Kasumi-1 (cell line): ENCODE results near the gene SNX11.
"Not testable (repeated sequence)": the region's sequence is repeated elsewhere in the genome, so short reads cannot be mapped to it uniquely, and the experiment has no call there.

Experiments
- DNase-seq, 2 experiments: peaks; one replicate each; lab custom pipeline; 2025; lab: John Stamatoyannopoulos, UW

The SNX11 gene

GRCh38 chr17:48107137-48108055, at the start of gene SNX11:
TSS of gene SNX11 (plus strand) at chr17:48107766. CDS start at chr17:48112044, 4,278 bp downstream.
- DNase-seq, result peak; percentile 94

GRCh38 chr17:48058393-48059124, 49.0 kb upstream of the SNX11 start:
- no peak for DNase-seq

DNA sequence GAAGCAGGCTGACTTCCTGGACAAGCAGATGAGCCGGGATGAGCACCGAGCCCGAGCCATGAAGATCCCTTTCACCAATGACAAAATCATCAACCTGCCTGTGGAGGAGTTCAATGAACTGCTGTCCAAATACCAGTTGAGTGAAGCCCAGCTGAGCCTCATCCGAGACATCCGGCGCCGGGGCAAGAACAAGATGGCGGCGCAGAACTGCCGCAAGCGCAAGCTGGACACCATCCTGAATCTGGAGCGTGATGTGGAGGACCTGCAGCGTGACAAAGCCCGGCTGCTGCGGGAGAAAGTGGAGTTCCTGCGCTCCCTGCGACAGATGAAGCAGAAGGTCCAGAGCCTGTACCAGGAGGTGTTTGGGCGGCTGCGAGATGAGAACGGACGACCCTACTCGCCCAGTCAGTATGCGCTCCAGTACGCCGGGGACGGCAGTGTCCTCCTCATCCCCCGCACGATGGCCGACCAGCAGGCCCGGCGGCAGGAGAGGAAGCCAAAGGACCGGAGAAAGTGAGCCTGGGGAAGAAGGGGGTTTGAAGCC, 48.4 kb upstream of the SNX11 start:
- DNase-seq, result no peak

DNA sequence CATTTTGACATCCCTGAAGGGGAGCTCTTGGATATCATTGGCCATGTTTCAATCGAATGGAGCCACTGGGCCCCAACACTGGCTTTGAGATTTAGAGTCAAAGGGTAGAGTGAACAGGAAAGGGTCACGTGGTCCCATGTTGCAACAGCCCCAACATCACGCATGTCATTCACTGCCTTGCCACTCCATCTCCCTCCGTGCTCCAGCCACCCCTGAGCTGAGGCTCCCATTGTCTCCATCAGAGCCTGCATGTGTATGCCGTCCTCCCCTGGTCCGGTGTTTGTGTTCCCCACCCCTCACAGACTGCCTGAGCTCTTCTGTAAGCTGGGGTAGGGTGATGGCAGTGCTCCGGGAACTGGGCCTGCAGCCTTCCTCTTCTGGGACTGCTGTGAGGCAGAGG, 47.3 kb upstream of the SNX11 start:
- DNase-seq, result no peak

DNA sequence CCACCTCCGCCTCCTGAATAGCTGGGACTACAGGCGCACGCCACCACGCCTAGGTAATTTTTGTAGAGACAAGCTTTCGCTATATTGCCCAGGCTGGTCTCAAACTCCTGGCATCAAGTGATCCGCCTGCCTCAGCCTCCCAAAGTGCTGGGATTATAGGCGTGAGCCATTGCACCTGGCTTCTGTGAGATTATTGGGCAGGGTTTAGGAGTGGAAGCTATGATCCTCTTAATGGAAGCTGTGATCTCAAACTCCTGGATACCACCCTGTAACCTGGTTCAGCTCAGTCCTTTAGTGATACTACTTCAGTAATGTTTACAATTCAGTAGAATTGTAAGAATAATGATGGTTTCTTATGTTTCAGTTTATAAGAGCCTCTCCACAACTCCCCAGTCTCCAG, 45.3 kb upstream of the SNX11 start:
- no peak for DNase-seq

GRCh38 chr17:48064638-48065037, 42.9 kb upstream of the SNX11 start:
- DNase-seq, result no peak

- DNase-seq, result no peak
Observed at GRCh38 chr17:48066192-48066591, 41.4 kb upstream of the SNX11 start.

GRCh38 chr17:48066656-48067055, 40.9 kb upstream of the SNX11 start:
- DNase-seq, result no peak

DNA sequence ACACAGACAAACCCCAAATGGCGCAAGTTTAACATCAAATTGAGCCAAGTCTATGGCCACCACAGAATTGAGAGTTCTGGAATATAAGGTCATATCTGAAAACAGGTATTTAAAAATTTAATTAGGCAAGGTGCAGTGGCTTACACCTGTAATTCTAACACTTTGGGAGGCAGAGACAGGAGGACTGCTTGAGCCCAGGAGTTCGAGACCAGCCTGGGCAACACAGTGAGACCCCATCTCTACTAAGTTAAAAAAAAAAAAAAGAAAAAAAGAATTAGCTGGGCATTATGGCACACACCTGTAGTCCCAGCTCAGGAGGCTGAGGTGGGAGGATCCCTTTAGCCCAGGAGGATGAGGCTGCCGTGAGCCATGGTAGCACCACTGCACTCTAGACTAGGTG, 40.3 kb upstream of the SNX11 start:
- no peak for DNase-seq

DNA sequence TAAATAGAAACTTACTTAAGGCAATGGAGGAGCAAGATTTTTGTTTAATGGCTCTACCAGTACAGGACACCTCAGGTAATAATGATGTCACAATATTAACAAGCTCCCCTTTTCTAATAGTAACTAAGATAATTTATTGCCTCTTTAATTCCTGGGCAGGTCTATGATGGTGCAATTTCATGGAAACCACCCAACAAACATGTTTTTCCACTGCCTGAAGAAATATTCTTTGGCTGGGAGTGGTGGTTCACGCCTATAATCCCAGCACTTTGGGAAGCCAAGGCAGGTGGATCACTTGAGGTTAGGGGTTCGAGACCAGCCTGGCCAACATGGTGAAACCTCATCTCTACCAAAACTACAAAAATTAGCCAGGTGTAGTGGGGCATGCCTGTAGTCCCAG, 39.8 kb upstream of the SNX11 start:
- DNase-seq, result not testable (repeated sequence)

- DNase-seq, result peak; percentile 61 to 74
Observed at GRCh38 chr17:48068491-48068961, 39.0 kb upstream of the SNX11 start.

- no peak for DNase-seq
Observed at GRCh38 chr17:48070195-48070594, 37.4 kb upstream of the SNX11 start.

DNA sequence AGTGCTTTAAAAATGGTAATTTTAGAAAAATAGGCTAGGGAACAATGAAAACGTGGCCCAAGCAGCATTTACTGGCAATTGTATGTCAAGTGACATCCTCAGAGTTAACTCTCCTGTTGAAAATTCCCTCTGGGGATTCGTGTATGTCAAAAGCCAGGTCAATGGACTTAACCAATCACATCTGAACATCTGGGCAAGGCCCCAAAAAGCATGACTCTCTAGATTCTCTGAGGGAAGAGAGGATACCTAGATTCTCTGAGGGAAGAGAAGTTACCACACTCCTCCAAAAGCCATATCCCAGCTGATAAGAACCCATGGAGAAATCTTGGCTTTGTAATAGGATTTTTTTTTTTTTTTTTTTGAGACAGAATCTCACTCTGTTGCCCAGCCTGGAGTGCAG, 35.9 kb upstream of the SNX11 start:
- no peak for DNase-seq

DNA sequence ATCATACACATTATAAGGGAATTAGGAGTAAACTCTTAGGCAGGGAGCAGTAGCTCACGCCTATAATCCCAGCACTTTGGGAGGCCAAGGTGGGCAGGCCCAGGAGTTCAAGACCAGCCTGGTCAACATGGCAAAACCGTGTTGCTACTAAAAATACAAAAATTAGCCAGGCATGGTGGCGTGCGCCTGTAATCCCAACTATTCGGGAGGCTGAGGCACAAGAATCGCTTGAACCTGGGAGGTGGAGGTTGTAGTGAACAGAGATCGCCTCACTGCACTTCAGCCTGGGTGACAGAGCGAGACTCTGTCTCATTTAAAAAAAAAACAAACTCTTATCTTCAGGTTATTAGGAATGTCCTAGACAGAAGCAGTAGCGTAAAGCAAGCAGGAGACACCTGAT, 34.8 kb upstream of the SNX11 start:
- DNase-seq, result not testable (repeated sequence)

GRCh38 chr17:48073566-48074094, 33.9 kb upstream of the SNX11 start:
- not testable (repeated sequence) for DNase-seq

DNA sequence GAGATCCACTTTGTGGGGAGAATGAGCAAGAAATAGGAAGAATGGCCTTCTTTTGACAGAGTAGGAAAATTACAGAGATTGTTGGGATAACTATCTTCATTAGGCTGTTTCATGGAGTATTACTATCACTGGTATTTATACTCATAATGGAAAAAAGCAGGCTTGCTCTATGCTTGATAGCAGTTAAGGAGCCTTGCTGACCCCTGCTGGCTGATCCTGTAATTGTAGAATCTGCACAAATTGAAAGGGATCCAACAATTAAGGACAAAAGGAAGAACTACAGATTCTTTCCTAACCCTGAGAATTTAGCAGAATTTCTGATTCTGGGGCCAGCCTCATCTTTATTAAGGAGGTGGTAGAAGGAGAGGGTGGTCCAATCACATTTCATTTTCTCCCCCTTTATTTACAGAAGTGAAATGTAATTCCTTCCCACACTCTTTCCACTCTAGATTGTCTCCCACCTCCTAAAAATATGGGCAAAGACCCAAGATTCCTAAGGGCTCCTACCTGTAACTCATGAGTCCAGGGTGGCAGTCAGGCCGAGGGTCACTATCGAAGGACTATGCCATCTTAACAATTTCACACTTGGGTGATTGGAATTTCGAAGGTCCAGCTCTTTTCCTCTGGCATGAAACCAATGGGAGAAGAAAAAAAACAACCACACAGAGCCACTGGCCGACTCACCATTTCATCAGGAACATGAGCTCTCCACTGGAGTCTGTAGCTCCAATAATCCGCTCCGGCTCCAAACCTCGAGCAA, 33.1 kb upstream of the SNX11 start:
- DNase-seq, result peak; percentile 77 to 88

- not testable (repeated sequence) for DNase-seq
Observed at GRCh38 chr17:48077152-48077551, 30.4 kb upstream of the SNX11 start.

DNA sequence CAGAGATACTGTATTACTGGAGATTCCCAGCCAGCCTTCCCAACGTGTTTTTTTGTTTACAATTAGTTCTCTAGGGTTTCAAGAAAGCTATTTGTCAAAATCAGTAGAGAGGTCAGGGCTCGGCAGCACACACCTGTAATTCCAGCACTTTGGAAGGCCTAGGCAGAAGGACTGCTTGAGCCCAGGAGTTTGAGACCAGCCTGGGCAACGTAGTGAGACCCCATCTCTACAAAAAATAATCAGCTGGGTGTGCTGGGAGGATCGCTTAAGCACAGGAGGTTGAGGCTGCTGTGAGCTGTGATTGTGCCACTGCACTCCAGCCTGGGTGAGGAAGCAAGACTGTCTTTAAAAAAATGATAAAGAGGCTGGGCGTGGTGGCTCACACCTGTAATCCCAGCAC, 25.7 kb upstream of the SNX11 start:
- no peak for DNase-seq

- DNase-seq, result no peak
Observed at GRCh38 chr17:48084932-48085331, 22.6 kb upstream of the SNX11 start.

GRCh38 chr17:48093341-48094045, 14.1 kb upstream of the SNX11 start:
- no peak for DNase-seq

GRCh38 chr17:48095611-48096010, 12.0 kb upstream of the SNX11 start:
- no peak for DNase-seq
